Measurements from ENCODE around the gene DLX3. TPM values are rescaled to one million over a fixed set of nuclear protein-coding genes. Genes with fewer than 3 reads are reported as not detected.
"Not testable (repeated sequence)": the region's sequence is repeated elsewhere in the genome, so short reads cannot be mapped to it uniquely, and the experiment has no call there.

The DLX3 gene
- total RNA-seq: 10 to 100 TPM; 12.9 to 31.8 (median 23.8) TPM

- H3K4me1 ChIP-seq: peaks cover 59% of the 10 kb centered on the region
- no peaks in the 10 kb centered on the region for H3K9me3 ChIP-seq
- TF ChIP-seq POLR2AphosphoS5 (IDR thresholded peaks at IDR 0.05) (no peak), EP300 (IDR thresholded peaks at IDR 0.05) (no peak), POLR2A (IDR thresholded peaks at IDR 0.05) (peak in 1 of 2 donors; percentile 15), CTCF (IDR thresholded peaks at IDR 0.05) (no peak)
- peak within 1 kb of the TSS; percentile 58 for H3K27ac ChIP-seq
- WGBS: 4% methylated on average over 29 of the region's 29 CpGs
- DNase-seq (ENCODE audit: low spot score in 2 of 2): peak in 1 of 2 donors; percentile 84
- H3K27me3 ChIP-seq: peaks cover 77% of the 10 kb centered on the region
- no peaks in the 10 kb centered on the region for H3K36me3 ChIP-seq
- H3K4me3 ChIP-seq: peak within 1 kb of the TSS; percentile 57
Measured at GRCh38 chr17:49995055-49995738, at the start of gene DLX3. TSS of gene DLX3 (minus strand) at chr17:49995224. CDS start at chr17:49994998, 226 bp downstream.

GRCh38 chr17:50044483-50044882, 49.5 kb upstream of the DLX3 start:
- peak in 1 of 2 donors; percentile 40 for DNase-seq (ENCODE audit: low spot score in 2 of 2)
- Histone ChIP-seq H3K9me3 (no peaks in the 10 kb centered on the region), H3K27me3 (no peaks in the 10 kb centered on the region), H3K27ac (no peak overlapping the region), H3K36me3 (no peaks in the 10 kb centered on the region), H3K4me1 (peaks cover 18% of the 10 kb centered on the region), H3K4me3 (no peak overlapping the region)
- TF ChIP-seq EP300 (IDR thresholded peaks at IDR 0.05): no peak
- TF ChIP-seq CTCF (IDR thresholded peaks at IDR 0.05): no peak
- no peak for TF ChIP-seq POLR2A (IDR thresholded peaks at IDR 0.05)
- TF ChIP-seq POLR2AphosphoS5 (IDR thresholded peaks at IDR 0.05): no peak
- 98% methylated on average over 5 of the region's 5 CpGs for WGBS

GRCh38 chr17:50043290-50044148, 48.5 kb upstream of the DLX3 start:
- TF ChIP-seq POLR2A (IDR thresholded peaks at IDR 0.05): no peak
- TF ChIP-seq EP300 (IDR thresholded peaks at IDR 0.05): no peak
- TF ChIP-seq POLR2AphosphoS5 (IDR thresholded peaks at IDR 0.05): no peak
- TF ChIP-seq CTCF (IDR thresholded peaks at IDR 0.05): no peak
- Histone ChIP-seq H3K36me3 (no peaks in the 10 kb centered on the region), H3K4me1 (peaks cover 18% of the 10 kb centered on the region), H3K27me3 (no peaks in the 10 kb centered on the region), H3K4me3 (no peak overlapping the region), H3K9me3 (no peaks in the 10 kb centered on the region), H3K27ac (no peak overlapping the region)
- DNase-seq (ENCODE audit: low spot score in 2 of 2): peak in 1 of 2 donors; percentile 74
- WGBS: 70% methylated on average over 11 of the region's 16 CpGs

- TF ChIP-seq POLR2AphosphoS5 (IDR thresholded peaks at IDR 0.05) (no peak), CTCF (IDR thresholded peaks at IDR 0.05) (no peak), EP300 (IDR thresholded peaks at IDR 0.05) (no peak), POLR2A (IDR thresholded peaks at IDR 0.05) (no peak)
- Histone ChIP-seq H3K36me3 (no peaks in the 10 kb centered on the region), H3K9me3 (no peaks in the 10 kb centered on the region), H3K27me3 (no peaks in the 10 kb centered on the region), H3K4me1 (peaks cover 16% of the 10 kb centered on the region), H3K4me3 (no peak overlapping the region), H3K27ac (no peak overlapping the region)
- DNase-seq (ENCODE audit: low spot score in 2 of 2): no peak
- WGBS: 97% methylated on average over 5 of the region's 5 CpGs
Measured at GRCh38 chr17:50042211-50042610, 47.2 kb upstream of the DLX3 start.

GRCh38 chr17:50040496-50040895, 45.5 kb upstream of the DLX3 start:
- H3K27ac ChIP-seq; DNase-seq (ENCODE audit: low spot score in 2 of 2); H3K36me3 ChIP-seq; H3K27me3 ChIP-seq; H3K4me3 ChIP-seq; H3K9me3 ChIP-seq: not testable (repeated sequence)
- peaks cover 13% of the 10 kb centered on the region for H3K4me1 ChIP-seq
- 84% methylated on average over 5 of the region's 5 CpGs for WGBS
